ENCODE measurements around the gene A3GALT2. TPM values are rescaled to one million over a fixed set of nuclear protein-coding genes. Genes with fewer than 3 reads are reported as not detected.

The A3GALT2 gene
- total RNA-seq, 1 donor from 2014 or later: not detected

GRCh38 chr1:33334081-33334552 is 13.2 kb upstream of the A3GALT2 start:
- intact Hi-C loops (cut with micrococcal nuclease): no loop called here

GRCh38 chr1:33332881-33333280 is 12.0 kb upstream of the A3GALT2 start:
- intact Hi-C loops (cut with micrococcal nuclease): no loop called here

- intact Hi-C loops (cut with micrococcal nuclease): no loop called here
Measured at GRCh38 chr1:33332357-33332789, 11.5 kb upstream of the A3GALT2 start.

GRCh38 chr1:33331444-33332356 is 10.8 kb upstream of the A3GALT2 start:
- intact Hi-C loops (cut with micrococcal nuclease): no loop called here

- intact Hi-C loops (cut with micrococcal nuclease): no loop called here
Measured at GRCh38 chr1:33330906-33331305, 10.0 kb upstream of the A3GALT2 start.

GRCh38 chr1:33330361-33330890 is 9.5 kb upstream of the A3GALT2 start:
- intact Hi-C loops (cut with micrococcal nuclease): no loop called here

- intact Hi-C loops (cut with micrococcal nuclease): no loop called here
Measured at GRCh38 chr1:33329600-33330305, 8.9 kb upstream of the A3GALT2 start.

- intact Hi-C loops (cut with micrococcal nuclease): no loop called here
Measured at GRCh38 chr1:33328817-33329216, 7.9 kb upstream of the A3GALT2 start.

GRCh38 chr1:33327587-33328325 is 6.9 kb upstream of the A3GALT2 start:
- intact Hi-C loops (cut with micrococcal nuclease): no loop called here

- intact Hi-C loops (cut with micrococcal nuclease): no loop called here
Measured at GRCh38 chr1:33326785-33327184, 5.9 kb upstream of the A3GALT2 start.

- intact Hi-C loops (cut with micrococcal nuclease): no loop called here
Measured at GRCh38 chr1:33324677-33325575, 4.0 kb upstream of the A3GALT2 start.

- intact Hi-C loops (cut with micrococcal nuclease): no loop called here
Measured at GRCh38 chr1:33323663-33324477, 3.0 kb upstream of the A3GALT2 start.

- intact Hi-C loops (cut with micrococcal nuclease): no loop called here
Measured at GRCh38 chr1:33322870-33323585, 2.1 kb upstream of the A3GALT2 start.

GRCh38 chr1:33322109-33322508 is 1.2 kb upstream of the A3GALT2 start:
- intact Hi-C loops (cut with micrococcal nuclease): no loop called here

GRCh38 chr1:33321178-33321577 is 280 bp upstream of the A3GALT2 start:
- intact Hi-C loops (cut with micrococcal nuclease): no loop called here

- intact Hi-C loops (cut with micrococcal nuclease): no loop called here
Measured at GRCh38 chr1:33319949-33320618, 814 bp downstream of the A3GALT2 start.

- intact Hi-C loops (cut with micrococcal nuclease): no loop called here
Measured at GRCh38 chr1:33319186-33319948, 1.5 kb downstream of the A3GALT2 start.

Measured in T-helper 2 cell treated with Interferon-gamma antibody and Interleukin-4, amounts not matched to agents 100 ng/mL and 5 ng/mL, for 36 hours (primary cell).